GM13977 (cell line): ENCODE data around the gene ZNF467.

Experiments used
- DNase-seq: peaks from one replicate; pipeline ENCODE4 v3.0.0; 2012; ENCODE audit warnings: low spot score
- in situ Hi-C: fragments of 300-500 bp; cut with MboI; formaldehyde crosslinking; loops from one replicate; pipeline ENCODE4 v1.12.0; 2022; ENCODE audit warnings: low sequenced_read_pairs, low pct_unique_long_range_greater_than_20kb, mixed read lengths, inconsistent platforms; ENCODE audit not compliant: unreplicated experiment
- TF ChIP-seq, protein P1 (sequence below): IDR thresholded peaks from 2 replicates; pipeline ENCODE4 v1.5.1; 2012; ENCODE audit warnings: mild to moderate bottlenecking, control low read depth; ENCODE audit not compliant: insufficient read depth; ENCODE audit errors: extremely low read depth, missing control alignments

ZNF467 gene

DNA sequence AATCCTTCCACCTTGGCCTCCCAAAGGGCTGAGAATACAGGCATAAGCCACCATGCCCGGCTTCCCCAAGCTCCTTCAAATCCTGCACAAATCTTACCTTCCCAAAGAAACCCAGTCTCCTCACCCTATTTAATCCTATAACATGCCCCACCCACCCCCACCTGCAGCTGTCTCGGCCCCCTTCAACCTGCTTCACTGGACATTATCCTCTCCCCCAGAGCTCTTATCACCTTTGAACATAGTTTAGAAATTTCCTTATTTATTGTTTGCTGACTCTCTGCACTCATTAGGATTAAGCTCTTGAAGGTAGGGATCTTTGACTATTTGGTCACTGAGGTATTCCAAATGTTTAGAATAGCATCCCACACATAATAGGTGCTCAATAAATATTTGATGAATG is 3.5 kb downstream of the ZNF467 start:
- TF ChIP-seq, protein P1, sequence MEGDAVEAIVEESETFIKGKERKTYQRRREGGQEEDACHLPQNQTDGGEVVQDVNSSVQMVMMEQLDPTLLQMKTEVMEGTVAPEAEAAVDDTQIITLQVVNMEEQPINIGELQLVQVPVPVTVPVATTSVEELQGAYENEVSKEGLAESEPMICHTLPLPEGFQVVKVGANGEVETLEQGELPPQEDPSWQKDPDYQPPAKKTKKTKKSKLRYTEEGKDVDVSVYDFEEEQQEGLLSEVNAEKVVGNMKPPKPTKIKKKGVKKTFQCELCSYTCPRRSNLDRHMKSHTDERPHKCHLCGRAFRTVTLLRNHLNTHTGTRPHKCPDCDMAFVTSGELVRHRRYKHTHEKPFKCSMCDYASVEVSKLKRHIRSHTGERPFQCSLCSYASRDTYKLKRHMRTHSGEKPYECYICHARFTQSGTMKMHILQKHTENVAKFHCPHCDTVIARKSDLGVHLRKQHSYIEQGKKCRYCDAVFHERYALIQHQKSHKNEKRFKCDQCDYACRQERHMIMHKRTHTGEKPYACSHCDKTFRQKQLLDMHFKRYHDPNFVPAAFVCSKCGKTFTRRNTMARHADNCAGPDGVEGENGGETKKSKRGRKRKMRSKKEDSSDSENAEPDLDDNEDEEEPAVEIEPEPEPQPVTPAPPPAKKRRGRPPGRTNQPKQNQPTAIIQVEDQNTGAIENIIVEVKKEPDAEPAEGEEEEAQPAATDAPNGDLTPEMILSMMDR = no peak
- no peak for DNase-seq
- in situ Hi-C loops = no loop called here

DNA sequence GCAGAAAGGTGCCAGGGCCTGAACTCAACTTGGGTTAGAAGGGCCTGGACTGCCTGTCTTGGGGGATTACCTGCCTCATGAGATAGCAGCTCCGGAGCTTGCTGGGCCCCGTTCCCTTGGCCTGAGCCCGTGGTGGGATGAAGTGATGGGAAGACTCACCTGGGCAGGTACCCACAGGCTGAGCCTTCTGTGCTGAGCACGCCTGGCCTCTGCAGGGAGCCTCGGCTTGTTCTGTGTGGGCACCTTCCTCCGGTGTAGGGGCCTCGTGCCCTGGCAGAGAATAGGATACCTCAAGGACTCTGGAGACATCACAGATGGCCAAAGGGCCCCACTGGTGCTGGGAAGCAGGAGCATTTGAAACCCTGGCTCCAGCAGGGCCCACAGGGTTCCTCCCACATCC is 4.5 kb downstream of the ZNF467 start:
- DNase-seq = no peak
- in situ Hi-C loops = no loop called here
- TF ChIP-seq, protein P1 = no peak

DNA sequence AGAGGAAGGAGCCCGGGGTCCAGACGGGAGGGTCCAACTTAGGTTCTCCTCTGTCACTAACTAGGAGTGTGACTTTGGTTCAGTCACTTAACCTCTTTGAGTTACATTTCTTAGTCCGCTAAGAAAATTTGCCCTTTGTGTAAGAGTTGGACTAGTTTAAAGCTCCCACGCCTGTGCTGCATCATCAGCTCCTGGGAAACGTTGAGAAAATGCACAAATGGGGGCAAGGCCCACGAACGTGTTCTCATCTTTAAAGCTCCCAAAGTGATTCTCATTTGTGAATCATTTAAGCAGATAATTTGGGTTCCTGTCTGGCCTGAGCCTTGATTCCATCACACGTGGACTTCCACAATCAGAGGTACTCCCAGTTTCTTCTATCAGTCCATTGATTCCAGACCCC is 6.3 kb downstream of the ZNF467 start:
- TF ChIP-seq, protein P1 = no peak
- DNase-seq = no peak

DNA sequence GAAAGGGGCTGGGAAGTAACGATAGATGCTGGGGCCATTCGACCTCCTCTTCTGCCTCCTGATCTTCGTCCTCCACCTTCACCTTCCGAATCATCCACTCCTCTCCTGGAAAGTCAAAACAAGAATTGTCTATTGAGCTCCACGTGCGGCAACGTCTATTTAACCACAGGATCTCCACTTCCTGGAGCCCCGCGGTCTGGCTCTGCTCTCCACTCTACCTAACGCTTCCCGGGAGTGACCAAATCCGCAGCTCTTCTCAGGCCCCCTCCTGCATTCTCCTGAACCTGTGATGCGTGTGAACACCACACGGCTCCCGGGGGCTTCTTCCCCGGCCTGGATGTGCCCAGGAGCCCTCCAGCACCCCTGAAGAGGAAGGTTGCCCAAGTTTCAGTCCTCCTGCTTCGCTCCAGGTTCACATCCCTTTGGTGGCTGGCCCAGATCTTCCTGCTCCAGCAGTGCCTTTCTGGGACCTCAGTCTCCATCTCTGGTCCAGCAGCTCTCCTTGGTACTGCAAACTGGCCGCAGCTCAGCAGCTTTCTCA is 7.2 kb downstream of the ZNF467 start:
- in situ Hi-C loops = no loop called here
- TF ChIP-seq, protein P1 = no peak
- no peak for DNase-seq

More for the DNA sequence above, 6.3 kb downstream of the ZNF467 start:
- in situ Hi-C loops = no loop called here

DNA sequence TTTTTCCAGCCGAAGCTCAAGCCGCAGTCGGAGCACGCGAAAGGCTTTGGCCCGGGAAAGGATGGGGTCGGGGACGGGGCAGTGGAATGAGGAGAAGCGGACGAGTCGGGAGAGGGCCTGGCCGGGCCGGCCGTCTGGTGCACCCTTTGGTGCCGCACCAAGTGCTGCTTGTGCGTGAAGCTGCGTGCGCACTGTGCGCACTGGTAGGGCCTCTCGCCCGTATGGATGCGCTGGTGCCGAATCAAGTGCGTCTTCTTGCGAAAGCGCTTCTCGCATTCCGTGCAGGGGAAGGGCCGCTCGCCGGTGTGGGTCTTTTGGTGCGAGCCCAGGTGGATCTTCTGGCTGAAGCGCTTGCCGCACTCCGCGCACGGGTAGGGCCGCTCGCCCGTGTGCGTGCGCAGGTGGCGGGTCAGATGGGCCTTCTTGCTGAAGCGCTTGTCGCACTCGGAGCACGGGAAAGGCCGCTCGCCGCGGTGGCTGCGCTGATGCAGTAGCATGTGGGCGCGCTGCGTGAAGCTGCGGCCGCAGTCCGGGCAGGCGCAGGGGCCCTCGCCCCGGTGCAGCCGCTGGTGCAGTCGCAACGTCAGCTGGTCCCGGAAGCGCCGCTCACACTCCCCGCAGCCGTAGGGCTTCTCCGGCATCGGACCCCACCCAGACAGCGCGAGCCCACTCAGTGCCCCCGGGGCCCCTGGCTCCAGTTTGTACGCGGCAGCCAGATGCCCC is 7.8 kb downstream of the ZNF467 start:
- TF ChIP-seq, protein P1 = no peak
- no peak for DNase-seq
- in situ Hi-C loops = no loop called here

DNA sequence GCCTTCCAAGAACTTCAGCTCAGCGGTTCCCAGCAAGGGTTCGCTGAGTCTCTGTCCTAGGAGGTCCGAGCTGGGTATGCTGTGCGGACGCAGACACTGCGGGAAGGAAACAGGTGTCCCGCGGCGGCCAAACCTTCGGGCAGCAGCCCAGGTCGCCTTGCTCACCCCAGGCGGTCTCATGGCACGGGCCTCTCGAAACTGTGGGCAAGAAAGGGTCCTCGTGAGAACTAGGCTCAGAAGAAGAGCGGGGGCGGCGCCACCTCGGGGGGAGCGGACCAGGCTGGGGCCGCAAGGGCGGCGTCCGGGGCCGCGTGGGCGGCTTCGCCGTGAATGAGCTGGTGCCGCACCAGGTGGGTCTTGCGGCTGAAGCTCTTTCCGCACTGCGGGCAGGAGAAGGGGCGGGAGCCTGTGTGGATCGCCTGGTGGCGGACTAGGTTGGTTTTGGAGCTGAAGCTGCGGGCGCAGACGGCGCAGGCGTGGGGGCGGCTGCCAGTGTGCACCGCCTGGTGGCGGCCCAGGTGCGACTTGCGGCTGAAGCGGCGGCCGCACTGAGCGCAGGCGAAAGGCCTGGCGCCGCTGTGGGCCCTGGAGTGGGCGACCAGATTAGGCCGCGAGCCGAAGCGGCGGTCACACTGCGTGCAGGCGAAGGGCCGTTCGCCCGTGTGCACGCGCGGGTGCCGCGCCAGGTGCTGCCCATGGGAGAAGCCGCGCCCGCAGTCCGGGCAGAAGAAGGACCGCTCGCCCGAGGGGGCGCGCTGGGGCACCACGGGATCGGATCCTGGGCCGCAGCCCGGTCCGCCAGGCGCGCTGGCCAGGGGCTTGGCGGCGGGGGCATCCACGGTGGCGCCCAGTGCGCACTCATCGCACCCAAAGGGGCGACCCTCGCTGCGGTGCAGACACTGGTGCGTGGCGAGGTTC is 8.6 kb downstream of the ZNF467 start:
- in situ Hi-C loops = no loop called here
- TF ChIP-seq, protein P1 = no peak
- DNase-seq = no peak
